GM18505 (cell line): ENCODE data around the gene SSTR3.
"Not testable (repeated sequence)": the region's sequence is repeated elsewhere in the genome, so short reads cannot be mapped to it uniquely, and the experiment has no call there.

Experiments used
- ATAC-seq: cut with Tn5 transposase; IDR thresholded peaks from one replicate; pipeline ENCODE4 v1.9.1; 2021; ENCODE audit not compliant: unreplicated experiment
- POLR2A ChIP-seq: IDR thresholded peaks from 4 replicates; pipeline ENCODE4 v1.6.1; 2011; ENCODE audit warnings: borderline replicate concordance; ENCODE audit not compliant: insufficient read depth, insufficient read length; ENCODE audit errors: extremely low read depth

The SSTR3 gene

DNA sequence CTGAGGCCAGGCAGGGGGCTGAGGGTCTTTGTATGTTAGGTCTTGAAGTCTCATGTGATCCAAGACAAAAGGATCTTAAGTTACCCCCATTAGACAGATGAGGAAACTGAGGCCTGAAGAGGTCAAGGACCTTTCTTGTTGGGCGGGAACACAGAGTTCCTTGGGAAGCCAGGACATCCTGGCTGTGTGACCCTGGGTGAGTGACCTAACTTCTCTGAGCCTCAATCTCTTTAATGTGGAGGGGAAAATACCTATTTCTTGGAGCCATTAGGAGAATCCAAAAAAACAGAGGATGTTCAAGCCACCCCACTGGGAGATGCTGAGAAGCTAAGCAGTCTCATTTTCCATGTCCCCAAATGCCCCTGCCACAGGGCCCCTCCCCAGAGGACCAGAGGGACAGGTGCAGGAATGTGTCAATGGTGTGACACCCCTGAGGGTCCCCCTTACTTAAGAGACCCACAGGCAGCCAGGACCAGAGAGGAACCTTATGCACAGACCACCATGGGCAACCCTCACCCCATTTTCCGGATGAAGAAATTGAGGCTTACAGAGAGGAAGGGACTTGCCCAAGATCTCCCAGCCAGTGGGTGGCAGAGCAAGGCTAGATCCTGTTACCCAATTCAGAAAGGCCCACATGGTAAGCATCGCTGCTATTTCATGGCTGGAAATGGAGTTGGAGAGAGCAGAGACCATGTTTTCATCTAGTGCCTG is 23.8 kb upstream of the SSTR3 start:
- TF ChIP-seq POLR2A, result no peak
- ATAC-seq, result no peak

DNA sequence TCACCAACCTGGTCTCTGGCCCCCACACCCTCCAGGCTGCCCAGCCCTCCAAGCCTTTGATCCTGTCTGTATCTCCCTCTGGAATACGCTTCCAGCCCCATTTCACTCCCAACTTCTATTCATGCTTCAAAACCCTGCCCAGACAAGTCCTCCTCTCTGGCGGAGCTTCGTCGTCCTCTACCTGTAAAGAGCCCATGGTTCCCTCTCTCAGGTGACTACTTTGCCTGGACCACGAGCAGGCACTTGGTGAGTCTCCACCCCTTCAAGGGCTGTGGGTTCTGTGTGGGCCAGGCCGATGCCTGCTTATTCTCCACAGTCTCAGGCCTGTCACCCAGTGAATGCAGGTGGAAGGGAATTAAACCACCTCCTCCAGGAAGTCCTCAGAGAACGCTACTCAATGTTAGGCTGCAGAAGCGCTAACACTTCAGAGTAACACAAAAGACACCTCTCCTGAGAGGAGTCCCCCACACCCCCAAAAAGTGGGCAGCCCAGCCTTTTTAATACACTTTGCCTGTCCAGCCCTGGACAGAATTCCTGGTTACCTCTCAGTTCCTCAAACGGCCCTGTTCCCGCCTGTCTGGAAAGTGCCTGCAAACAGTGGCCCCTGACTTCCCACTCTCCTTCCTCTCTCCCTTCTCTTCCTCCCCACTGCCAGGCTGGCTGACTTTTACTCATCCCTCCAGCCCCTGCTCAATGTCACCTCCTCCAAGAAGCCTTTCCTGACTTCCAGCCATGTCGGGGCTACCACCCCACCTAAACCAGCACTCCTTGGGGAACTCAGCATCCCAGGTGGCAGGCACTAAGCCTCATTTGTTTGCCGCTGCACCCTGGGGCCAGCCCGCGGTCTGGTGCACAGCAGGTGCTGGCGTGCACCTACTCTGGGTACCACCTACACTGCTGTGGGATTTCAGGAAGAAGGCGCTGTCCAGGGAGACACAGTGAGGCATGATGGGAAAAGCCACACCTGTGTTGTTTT is 22.7 kb upstream of the SSTR3 start:
- no peak for ATAC-seq
- TF ChIP-seq POLR2A, result peak; percentile 8

DNA sequence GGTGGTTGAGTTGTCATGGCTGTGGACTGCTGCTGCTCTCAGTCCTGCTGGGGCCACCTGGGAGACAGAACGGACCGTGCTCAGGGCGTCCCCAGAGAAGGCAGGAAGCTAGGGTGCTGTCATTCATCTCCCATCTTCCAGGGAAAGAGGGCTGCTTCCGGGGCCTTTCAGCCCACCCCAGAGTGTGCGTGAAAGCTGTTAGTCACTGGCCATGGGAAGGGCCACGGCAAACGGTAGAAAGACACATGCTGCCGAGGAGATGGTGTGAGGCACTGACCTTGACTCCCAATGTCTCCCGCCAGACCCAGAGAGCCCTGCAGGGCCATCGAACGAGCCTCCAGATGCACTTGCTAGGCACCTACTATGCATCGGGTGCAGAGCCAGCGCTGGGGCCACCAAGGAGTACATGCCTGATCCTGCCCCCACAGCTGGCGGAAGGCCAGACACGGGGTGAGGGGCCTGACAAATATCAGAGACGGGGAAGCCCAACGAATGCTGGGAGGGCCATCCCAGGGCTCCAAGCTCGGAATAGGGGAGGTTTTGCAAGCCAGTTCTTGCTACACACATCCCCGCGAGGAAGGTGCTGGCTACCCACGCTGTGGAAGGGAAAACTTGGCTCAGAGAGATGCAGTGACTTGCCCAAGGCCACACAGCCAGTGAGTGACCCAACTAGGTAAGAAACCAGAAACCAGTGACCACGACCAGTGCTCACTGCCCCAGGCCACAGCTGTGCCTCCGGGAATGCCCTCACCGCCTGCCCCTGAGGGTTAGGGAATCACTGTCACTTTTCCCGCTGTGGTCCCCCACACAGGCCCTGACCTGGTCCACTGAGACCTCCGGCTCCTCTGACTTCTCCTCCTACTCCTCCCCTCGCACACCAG is 21.7 kb upstream of the SSTR3 start:
- TF ChIP-seq POLR2A, result no peak
- no peak for ATAC-seq

DNA sequence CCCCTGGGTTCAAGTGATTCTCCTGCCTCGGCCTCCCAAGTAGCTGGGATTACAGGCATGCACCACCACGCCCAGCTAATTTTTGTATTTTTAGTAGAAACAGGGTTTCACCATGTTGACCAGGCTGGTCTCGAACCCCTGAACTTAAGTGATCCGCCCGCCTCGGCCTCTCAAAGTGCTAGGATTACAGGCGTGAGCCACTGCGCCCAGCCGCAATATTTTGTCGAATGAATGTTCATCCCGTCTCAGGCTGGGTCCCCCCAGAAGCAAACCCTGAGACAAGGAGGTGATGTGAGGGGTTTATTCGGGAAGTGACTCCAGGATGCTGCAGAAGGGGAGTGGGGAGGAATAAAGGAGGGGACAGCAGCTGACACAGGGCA is 21.1 kb upstream of the SSTR3 start:
- ATAC-seq, result not testable (repeated sequence)

DNA sequence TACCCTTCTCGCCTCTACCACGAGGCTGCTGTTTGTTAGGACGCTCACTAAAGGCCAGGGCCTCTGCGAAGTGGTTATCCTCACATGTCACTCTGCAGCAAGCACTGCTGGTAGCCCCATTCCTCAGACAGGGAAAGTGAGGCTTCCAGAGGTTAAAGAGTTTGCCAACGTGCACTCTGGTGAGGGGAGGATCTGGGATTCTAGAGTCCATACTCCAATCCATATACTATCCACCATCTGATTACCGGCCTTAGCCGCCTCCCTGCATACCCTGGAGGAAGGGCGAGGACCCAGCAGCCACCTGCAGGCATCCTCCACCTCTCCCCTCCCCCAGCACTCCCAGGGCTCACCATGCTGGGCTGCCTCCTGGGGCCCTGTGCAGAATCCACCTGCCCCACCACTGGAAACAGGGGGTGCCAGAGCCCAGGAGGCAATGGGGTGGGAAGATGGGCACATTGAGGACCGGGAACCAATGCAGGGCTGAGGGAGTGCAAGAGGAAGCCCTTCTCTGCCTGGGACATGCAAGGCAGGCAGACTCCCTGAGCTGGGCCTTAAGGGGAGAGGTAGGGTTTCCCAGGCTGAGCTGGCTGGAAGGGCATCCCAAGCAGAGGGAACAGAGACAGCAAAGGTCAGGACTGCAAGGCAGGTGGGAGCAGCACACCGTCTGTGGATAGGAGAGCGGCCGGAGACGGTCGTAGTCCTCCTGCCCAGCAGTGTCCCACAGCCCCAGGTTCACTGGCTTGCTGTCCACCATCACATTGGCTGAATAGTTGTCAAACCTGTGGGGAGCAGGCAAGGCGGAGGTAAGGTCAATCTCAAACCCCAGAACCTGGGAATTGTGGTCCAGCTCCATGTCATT is 20.1 kb upstream of the SSTR3 start:
- ATAC-seq, result no peak
- no peak for TF ChIP-seq POLR2A

DNA sequence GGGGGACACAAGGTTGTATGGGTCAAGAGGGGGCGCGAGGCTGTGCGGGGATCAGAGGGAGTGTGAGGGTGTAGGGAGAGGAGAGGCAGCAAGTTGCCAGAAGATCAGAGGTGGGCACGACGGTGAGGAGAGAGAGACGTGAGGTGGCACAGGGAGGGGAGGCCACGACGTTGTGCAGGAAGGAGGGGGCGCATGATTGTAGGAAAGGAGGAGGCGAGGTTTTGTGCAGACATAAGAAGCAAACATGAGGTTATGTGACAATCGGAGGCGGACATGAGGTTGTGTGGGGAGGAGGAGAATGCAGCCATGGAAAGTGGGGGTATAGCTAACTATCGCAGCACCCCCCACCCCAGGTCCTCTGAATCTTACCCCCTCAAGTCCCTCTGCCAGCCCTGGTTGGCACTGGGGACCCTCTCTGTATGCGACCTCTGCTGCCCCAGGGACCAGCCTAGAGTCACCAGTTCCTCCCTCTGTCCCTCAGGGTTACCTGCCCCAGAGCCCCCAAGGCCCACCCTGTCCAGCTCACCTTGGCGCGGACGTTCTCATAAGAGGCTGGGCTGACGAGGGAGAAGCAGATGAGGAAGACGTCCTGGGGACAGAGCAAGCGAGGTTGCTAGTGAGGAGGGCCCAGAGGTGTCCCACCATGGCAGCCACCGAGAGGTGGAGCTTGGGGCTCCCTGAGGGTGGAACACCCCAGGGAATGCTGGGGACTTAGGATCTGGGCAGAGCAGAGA is 19.3 kb upstream of the SSTR3 start:
- TF ChIP-seq POLR2A, result no peak
- no peak for ATAC-seq

DNA sequence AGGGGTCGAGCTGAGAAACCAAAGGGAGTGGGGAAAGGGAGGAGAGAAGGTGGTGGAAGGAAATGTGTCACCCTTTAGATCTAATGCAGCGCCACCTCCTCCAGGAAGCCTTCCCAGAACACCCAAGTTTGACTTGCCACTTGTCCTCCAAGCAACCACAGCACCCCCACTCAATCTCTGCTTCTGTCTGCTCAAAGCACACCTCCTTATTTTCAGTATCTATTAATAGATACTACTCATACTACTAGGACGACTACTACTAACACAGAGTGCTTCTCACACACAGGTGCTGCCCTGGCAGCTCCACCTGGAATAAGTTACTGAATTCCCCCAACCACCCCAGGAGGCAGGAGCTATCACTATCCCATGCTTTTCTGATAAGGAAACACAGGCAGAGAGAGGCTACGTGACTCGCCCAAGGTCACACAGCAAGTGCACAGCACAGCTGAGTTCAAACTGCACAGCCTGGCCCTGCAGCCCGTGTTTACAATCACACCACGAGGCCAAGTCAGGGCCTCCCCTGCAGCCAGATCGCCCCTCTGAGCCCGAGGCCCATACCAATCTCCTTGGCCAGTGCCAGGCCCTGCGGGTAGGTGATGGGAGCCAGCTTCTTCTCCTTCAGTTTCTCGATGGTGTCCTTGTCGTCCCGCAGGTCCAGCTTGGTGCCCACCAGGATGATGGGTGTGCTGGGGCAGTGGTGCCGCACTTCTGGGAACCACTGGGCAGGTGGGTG is 18.6 kb upstream of the SSTR3 start:
- ATAC-seq, result peak; percentile 45
- no peak for TF ChIP-seq POLR2A

DNA sequence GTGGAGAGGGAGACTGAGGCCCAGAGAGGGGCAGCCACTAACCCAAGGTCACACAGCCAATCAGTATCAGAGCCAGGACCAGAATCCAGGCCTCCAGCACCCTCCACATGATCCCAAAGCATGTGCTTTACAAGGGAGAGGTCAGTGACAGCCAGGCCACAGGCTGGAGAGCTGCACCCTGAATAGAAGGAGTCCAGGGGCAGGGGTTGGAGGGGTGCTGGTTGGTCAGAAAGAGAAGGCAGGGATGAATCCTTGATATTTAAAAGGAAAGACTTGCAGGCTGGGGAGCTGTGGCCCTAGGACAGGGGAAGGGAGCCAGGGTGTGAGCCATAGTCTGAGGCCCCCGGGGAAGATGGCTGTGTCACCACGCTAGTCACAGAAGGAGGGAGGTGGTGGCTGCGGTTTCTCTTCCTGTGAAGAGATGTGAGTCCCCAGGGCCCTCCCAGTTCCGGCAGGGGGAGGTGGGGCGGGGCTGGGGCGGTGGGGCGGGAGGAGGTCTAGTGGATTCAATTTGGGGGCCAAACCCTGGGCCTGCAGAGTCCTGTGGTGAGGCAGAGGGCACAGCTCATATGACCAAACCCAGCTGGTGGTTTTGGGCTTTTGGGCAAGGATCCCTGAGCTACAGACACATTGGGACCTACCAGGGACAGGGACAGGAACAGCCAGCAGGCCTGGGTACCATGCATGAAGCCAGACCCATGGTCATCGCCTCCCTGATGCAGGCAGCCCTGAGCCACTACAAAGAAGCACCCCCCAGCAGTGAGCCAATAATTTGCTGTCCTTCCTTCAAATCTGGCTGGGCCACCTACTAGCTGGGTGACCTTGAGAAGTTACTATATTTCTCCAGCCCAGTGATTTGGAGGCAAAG is 17.8 kb upstream of the SSTR3 start:
- no peak for ATAC-seq
- peak; percentile 53 for TF ChIP-seq POLR2A

DNA sequence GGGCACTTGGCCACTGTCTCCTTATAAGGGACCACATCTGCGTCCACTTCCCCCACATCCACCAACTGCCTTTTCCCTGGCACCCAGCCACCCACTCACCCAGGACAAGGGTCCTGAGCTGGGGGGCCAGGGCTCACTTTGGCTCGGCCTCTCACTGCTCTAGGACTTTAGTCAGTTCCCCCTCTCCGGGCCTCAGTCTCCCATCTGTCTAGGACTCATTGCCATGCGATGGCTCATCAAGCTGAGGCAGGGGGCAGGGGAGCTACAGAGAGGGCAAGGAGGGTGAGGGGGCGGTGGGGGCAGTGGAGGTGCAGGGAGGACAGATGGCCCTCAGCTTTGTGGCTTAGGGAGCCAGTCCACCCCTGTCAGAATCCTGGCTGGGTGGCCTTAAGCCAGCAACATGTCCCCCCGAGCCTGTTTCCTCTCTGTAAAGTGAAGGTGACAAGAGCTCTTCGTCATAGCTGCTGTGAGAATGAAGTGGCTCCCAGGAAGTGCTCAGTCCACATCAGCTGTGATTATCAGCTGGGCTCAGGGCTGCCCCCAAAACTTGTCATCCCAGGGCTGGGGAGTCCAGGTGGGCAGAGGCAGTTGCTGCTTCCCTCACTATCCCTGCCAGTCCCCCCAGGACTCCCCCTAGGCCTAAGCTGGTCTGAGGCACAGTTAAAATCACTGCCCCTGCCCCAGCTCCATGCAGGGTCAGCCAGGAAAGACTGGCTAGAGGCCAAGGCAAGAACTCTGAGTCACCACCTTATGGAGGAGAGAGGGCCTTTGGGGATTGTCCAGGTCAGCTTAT is 16.9 kb upstream of the SSTR3 start:
- ATAC-seq, result no peak
- no peak for TF ChIP-seq POLR2A
